Cardiac muscle cell (in vitro differentiated cells and primary cell): ENCODE data around the gene AK5. TPM values are rescaled to one million over a fixed set of nuclear protein-coding genes. Genes with fewer than 3 reads are reported as not detected.

Experiments
- DNase-seq, 2 donors: peaks; one replicate each; pipeline versions ENCODE4 v3.0.0 to v3.0.0-alpha.2; 2010 to 2017; ENCODE audit warnings: low read depth in 1 of 2, low spot score in 1 of 2
- H3K27ac ChIP-seq: fragments of 200-600 bp; sonication (generic); 2 replicates; pipeline ENCODE4 v1.5.1; 2016
- H3K27me3 ChIP-seq: fragments of 200-600 bp; sonication (generic); 2 replicates; pipeline ENCODE4 v1.6.0; 2016; ENCODE audit warnings: control low read depth
- H3K36me3 ChIP-seq: fragments of 200-600 bp; sonication (generic); 2 replicates; pipeline ENCODE4 v1.5.1; 2016; ENCODE audit warnings: control low read depth
- H3K4me1 ChIP-seq: fragments of 200-600 bp; sonication (generic); 2 replicates; pipeline ENCODE4 v1.8.1; 2017; ENCODE audit warnings: low read depth, mild to moderate bottlenecking, mixed run types
- H3K4me3 ChIP-seq: fragments of 200-600 bp; sonication (generic); 2 replicates; pipeline ENCODE4 v1.5.1; 2016; ENCODE audit warnings: mild to moderate bottlenecking
- H3K9me3 ChIP-seq: fragments of 200-600 bp; sonication (generic); 2 replicates; pipeline ENCODE4 v1.5.1; 2017; ENCODE audit warnings: low read depth, mild to moderate bottlenecking, control low read depth
- polyA plus RNA-seq: library from polyadenylated mRNA; unstranded; fragments of >200 nt; fragmentation: Nextera tagmentation; extraction: Ambion mirVana; gene quantifications from 2 replicates; pipeline ENCODE4 v1.2.1, GENCODE V29; 2016
- total RNA-seq: library from RNA; depleted of rRNA; stranded (reverse); fragments of >200 nt; gene quantifications from 2 replicates; pipeline ENCODE4 v1.2.3, GENCODE V29; 2016
- TF ChIP-seq, protein P1 (sequence below): IDR thresholded peaks from 2 replicates; pipeline ENCODE4 v1.5.1; 2012; ENCODE audit warnings: low read depth, mild to moderate bottlenecking, low read length

The AK5 gene
- total and polyA plus RNA-seq, 2 experiments from 2014 or later, result 0.69 to 0.97 TPM

DNA sequence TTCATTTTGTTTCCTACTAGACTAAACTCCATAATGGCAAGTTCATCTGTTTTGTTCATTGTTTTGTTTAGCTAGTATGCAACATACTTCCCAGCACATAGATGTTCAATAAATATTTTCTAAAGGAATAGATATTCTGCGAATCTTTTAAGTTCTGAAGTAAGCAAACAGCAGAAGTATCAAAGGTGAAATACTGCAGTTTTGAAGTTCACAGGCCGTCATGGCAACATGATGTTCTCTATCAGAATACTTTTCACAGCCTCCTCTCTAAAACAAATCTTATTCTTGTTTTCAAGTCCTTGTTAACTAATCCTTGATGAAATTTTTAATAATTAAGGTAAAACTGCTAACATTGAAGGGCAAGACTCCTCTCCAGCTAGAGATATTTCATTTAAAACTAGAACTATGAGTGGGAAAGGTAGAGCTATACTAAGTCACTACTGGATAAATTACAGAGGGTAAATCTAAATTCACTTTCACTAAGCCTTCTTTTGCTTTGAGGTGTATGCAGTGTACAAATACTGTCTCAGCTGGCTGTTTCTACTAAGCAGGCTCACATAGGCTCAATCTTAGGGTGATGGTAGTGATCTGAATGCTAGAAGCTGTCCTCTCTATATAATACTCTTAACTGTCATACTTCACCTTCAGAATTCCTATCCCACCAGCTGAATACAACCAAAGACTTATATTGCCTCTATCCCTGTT lies 303.9 kb downstream of the AK5 start:
- Histone ChIP-seq H3K4me3 (no peak overlapping the region), H3K9me3 (no peaks in the 10 kb centered on the region), H3K27ac (peak overlapping the region; percentile 62), H3K4me1 (no peaks in the 10 kb centered on the region), H3K27me3 (no peaks in the 10 kb centered on the region), H3K36me3 (peaks cover 16% of the 10 kb centered on the region)
- TF ChIP-seq, protein P1, sequence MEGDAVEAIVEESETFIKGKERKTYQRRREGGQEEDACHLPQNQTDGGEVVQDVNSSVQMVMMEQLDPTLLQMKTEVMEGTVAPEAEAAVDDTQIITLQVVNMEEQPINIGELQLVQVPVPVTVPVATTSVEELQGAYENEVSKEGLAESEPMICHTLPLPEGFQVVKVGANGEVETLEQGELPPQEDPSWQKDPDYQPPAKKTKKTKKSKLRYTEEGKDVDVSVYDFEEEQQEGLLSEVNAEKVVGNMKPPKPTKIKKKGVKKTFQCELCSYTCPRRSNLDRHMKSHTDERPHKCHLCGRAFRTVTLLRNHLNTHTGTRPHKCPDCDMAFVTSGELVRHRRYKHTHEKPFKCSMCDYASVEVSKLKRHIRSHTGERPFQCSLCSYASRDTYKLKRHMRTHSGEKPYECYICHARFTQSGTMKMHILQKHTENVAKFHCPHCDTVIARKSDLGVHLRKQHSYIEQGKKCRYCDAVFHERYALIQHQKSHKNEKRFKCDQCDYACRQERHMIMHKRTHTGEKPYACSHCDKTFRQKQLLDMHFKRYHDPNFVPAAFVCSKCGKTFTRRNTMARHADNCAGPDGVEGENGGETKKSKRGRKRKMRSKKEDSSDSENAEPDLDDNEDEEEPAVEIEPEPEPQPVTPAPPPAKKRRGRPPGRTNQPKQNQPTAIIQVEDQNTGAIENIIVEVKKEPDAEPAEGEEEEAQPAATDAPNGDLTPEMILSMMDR, result no peak
- no peak for DNase-seq

- Histone ChIP-seq H3K27me3 (no peaks in the 10 kb centered on the region), H3K4me3 (no peak overlapping the region), H3K9me3 (no peaks in the 10 kb centered on the region), H3K36me3 (no peaks in the 10 kb centered on the region), H3K27ac (no peak overlapping the region), H3K4me1 (no peaks in the 10 kb centered on the region)
- DNase-seq, result no peak
- TF ChIP-seq, protein P1, result no peak
These were observed 307.4 kb downstream of the AK5 start for GRCh38 chr1:77589231-77589630.

DNA sequence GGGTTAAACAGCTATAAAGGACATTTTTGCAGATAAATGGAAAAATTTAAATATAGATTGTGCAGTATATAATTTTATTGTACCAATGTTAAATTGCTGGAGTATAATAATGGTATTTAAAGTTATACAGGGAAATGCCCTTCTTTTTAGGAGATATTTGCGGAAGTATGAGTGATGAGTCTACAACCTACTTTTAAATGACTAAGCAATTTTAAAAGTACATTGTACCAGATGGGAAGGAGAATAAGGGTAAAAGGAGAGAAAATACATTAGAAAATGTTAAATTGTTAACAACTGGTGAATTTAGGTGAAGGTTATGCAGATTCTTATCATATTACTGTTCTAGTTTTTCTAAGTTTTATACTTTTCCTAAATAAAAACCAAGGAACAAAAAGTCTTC lies 308.8 kb downstream of the AK5 start:
- no peaks in the 10 kb centered on the region for H3K4me1 ChIP-seq
- TF ChIP-seq, protein P1, result no peak
- no peaks in the 10 kb centered on the region for H3K9me3 ChIP-seq

GRCh38 chr1:77592906-77593305 lies 311.1 kb downstream of the AK5 start:
- Histone ChIP-seq H3K27ac (no peak overlapping the region), H3K27me3 (no peaks in the 10 kb centered on the region), H3K4me1 (no peaks in the 10 kb centered on the region), H3K9me3 (no peaks in the 10 kb centered on the region), H3K4me3 (no peak overlapping the region), H3K36me3 (peaks cover 2% of the 10 kb centered on the region)
- TF ChIP-seq, protein P1, result no peak
- no peak for DNase-seq

More for the DNA sequence above, 308.8 kb downstream of the AK5 start:
- Histone ChIP-seq H3K27ac (no peak overlapping the region), H3K4me3 (no peak overlapping the region), H3K36me3 (no peaks in the 10 kb centered on the region), H3K27me3 (no peaks in the 10 kb centered on the region)
- no peak for DNase-seq

GRCh38 chr1:77594366-77595112 lies 312.7 kb downstream of the AK5 start:
- Histone ChIP-seq H3K4me3 (no peak overlapping the region), H3K27ac (no peak overlapping the region), H3K9me3 (no peaks in the 10 kb centered on the region), H3K36me3 (peaks cover 2% of the 10 kb centered on the region), H3K4me1 (no peaks in the 10 kb centered on the region), H3K27me3 (no peaks in the 10 kb centered on the region)
- no peak for DNase-seq
- TF ChIP-seq, protein P1, result no peak
